ENCODE results near the gene AFF4. TPM values are rescaled to one million over a fixed set of nuclear protein-coding genes. Genes with fewer than 3 reads are reported as not detected.

The AFF4 gene
- total and polyA plus RNA-seq, 2 of the 4 experiments (the other 2 are of a cell fraction) = 27.3 to 57.2 TPM

DNA sequence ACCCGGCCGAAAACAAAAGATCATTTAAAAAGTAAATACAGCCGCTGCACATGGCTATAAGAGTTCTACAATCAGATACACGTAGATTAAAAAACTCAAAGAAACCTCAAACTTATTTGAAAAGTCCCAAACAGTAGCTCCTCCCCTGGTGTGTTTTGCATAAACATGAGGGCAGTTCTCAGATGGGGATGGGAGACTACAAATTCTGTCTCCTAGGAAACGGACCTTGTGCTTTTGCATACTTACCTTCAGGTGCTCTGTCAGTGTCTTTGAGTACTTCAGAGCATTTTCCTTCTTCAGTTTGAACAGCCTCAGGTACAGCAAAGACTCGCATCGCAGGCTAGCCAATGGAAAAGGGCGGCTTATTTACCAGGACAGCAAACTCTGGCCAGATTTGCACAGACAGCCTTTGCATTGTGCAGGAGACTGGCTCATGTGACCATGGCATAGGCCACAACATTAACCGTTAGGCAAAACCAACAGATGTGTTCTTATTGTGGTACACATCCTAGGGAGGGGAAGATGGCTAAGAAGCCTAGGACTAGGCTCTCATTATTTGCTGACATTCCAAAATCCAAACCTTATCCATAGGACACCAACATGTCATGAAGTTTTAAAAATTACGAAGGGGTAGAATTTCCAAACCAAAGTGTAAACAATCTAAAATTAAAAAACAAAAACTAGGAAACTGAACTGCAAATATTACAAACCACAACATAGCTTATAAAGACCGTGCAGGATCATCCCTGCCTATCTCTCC, 77.2 kb downstream of the AFF4 start:
- H3K27ac ChIP-seq (ENCODE audit: insufficient read depth, low read length) = no peak overlapping the region
- in situ Hi-C loops (cut with MboI; ENCODE audit: low sequenced_read_pairs) (no loop called here), dilution Hi-C loops (cut with HindIII; ENCODE audit: low sequenced_read_pairs, unreplicated experiment) (no loop called here), intact Hi-C loops (cut with micrococcal nuclease) (no loop called here)
- TF ChIP-seq MAFK (IDR thresholded peaks at IDR 0.05; ENCODE audit: low read depth, low read length) (peak; percentile 46; the same call in 1 of the 2 replicates), BHLHE40 (IDR thresholded peaks at IDR 0.05; ENCODE audit: low read depth, low read length) (no peak)
- H3K9me3 ChIP-seq (ENCODE audit: control insufficient read depth, insufficient read depth, low read length) = no peaks in the 10 kb centered on the region
- H3K27me3 ChIP-seq (ENCODE audit: control insufficient read depth, insufficient read depth, low read length) = no peaks in the 10 kb centered on the region
- H2AFZ ChIP-seq (replicated peaks; ENCODE audit: low read length, poor library complexity) = no peak overlapping the region
- no peak for DNase-seq
- no peak overlapping the region for H3K4me3 ChIP-seq (ENCODE audit: insufficient read depth, low read depth, low read length)
- no peak overlapping the region for H3K56ac ChIP-seq (ENCODE audit: extremely low read depth, insufficient read depth, low read length)
- H3K4ac ChIP-seq (ENCODE audit: low read depth, low read length) = no peak overlapping the region
- peaks cover 7 to 14% of the 10 kb centered on the region in 2 experiments for H3K79me1 ChIP-seq (ENCODE audit: low read depth in 1 of 2, low read length in 2 of 2)
- H2BK20ac ChIP-seq (ENCODE audit: low read depth, low read length) = no peak overlapping the region
- no peak overlapping the region for H4K8ac ChIP-seq (ENCODE audit: low read depth in 2 of 2, low read length in 2 of 2)
- H4K20me1 ChIP-seq (ENCODE audit: insufficient read depth, low read length) = no peaks in the 10 kb centered on the region; the same call in 1 of the 2 replicates
- H3K14ac ChIP-seq (replicated peaks; ENCODE audit: low read depth, low read length) = no peak overlapping the region
- H2BK15ac ChIP-seq (ENCODE audit: low read depth, low read length) = no peak overlapping the region
- H3K18ac ChIP-seq (ENCODE audit: low read depth, low read length) = no peak overlapping the region
- no peak overlapping the region for H2AK5ac ChIP-seq (ENCODE audit: low read depth, low read length)
- H2BK120ac ChIP-seq (ENCODE audit: low read depth, low read length) = no peak overlapping the region
- ChIA-PET CTCF (interaction anchor here (0.6 kb wide), 1 partner anchor 171 kb away, joined by 3 read pairs; no protein-coding TSS in a partner anchor), POLR2A (ENCODE audit: unreplicated experiment) (interaction anchor here (0.7 kb wide), 1 partner anchor 41 kb away, joined by 4 read pairs; no protein-coding TSS in a partner anchor)
- H4K91ac ChIP-seq (ENCODE audit: insufficient read depth, low read depth, low read length) = no peak overlapping the region
- no peak overlapping the region for H2BK5ac ChIP-seq (ENCODE audit: low read depth, low read length, poor library complexity, severe bottlenecking)
- H3K36me3 ChIP-seq (ENCODE audit: control insufficient read depth, insufficient read depth, low read length) = peaks cover 45% of the 10 kb centered on the region
- ATAC-seq (ENCODE audit: low read depth) = no peak
- 100% methylated on average over 2 of the region's 11 CpGs; no CpG with 5 or more reads in 1 of the 2 experiments for WGBS, 2 experiments (ENCODE audit: extremely low coverage in 2 of 2, insufficient read length in 1 of 2)
- no peak overlapping the region for H3K9ac ChIP-seq (ENCODE audit: low read depth, low read length)
- BruUV-seq (replicated peaks) = no TSS peak
- no peak overlapping the region for H2AK9ac ChIP-seq (replicated peaks; ENCODE audit: low read depth, low read length, poor library complexity)
- H3K4me2 ChIP-seq (ENCODE audit: low read depth, low read length) = no peak overlapping the region
- no peak overlapping the region for H3K23ac ChIP-seq (ENCODE audit: low read depth, low read length)
- H3K9me1 ChIP-seq (ENCODE audit: insufficient read depth, low read length) = no peaks in the 10 kb centered on the region; the same call in 1 of the 2 replicates
- no peak overlapping the region for H4K5ac ChIP-seq (ENCODE audit: low read depth, low read length)
- 0 out of 2 replicates have a peak, but pooled peaks cover 2% of the 10 kb centered on the region for H3K4me1 ChIP-seq (ENCODE audit: control insufficient read depth, insufficient read depth, low read length)
